ENCODE data around the gene HDDC3. TPM values are rescaled to one million over a fixed set of nuclear protein-coding genes. Genes with fewer than 3 reads are reported as not detected.

The HDDC3 gene
- total and polyA plus RNA-seq, 7 experiments from 2014 or later = 13.3 to 50.9 (median 31.3) TPM

- H3K36me3 ChIP-seq (ENCODE audit: control insufficient read depth in 2 of 3, insufficient read depth in 3 of 3, low read length in 3 of 3) = no peaks in the 10 kb centered on the region
- H3K9me3 Mint-ChIP-seq = peaks cover 0 to 1% (median 0%) of the 10 kb centered on the region in 11 donors
- peaks cover 6 to 7% of the 10 kb centered on the region in 2 donors for H3K4me1 ChIP-seq (ENCODE audit: control insufficient read depth in 2 of 2, insufficient read depth in 2 of 2, low read length in 2 of 2)
- no peak overlapping the region for H3K27ac Mint-ChIP-seq
- peaks cover 0 to 6% (median 4%) of the 10 kb centered on the region in 5 donors for H3K27me3 Mint-ChIP-seq
- ChIA-PET POLR2A (interaction anchor here (1.3 kb wide), 1 partner anchor 11 kb away, joined by 4 read pairs; no protein-coding TSS in a partner anchor), CTCF (interaction anchor here (0.6 to 1.5 kb wide), 2 partner anchors 239 to 358 kb away, joined by 4 read pairs; no protein-coding TSS in a partner anchor)
- peaks cover 0 to 25% (median 0%) of the 10 kb centered on the region in 5 donors for H3K36me3 Mint-ChIP-seq
- H3K27ac ChIP-seq (ENCODE audit: low read depth, low read length) = no peak overlapping the region
- intact Hi-C loops (cut with micrococcal nuclease) = loop anchor here (5.0 to 10.0 kb wide), 4 partner anchors 72 to 407 kb away; no protein-coding TSS in a partner anchor
- no peak overlapping the region for H3K4me3 ChIP-seq (ENCODE audit: low read length)
- no peaks in the 10 kb centered on the region for H3K27me3 ChIP-seq (ENCODE audit: control insufficient read depth in 2 of 2, insufficient read depth in 2 of 2, low read length in 2 of 2)
- ATAC-seq (peak; percentile 35), DNase-seq (no peak)
- H3K9me3 ChIP-seq (ENCODE audit: control insufficient read depth in 2 of 3, low read length in 3 of 3) = no peaks in the 10 kb centered on the region
- peaks cover 0 to 28% (median 11%) of the 10 kb centered on the region in 7 donors for H3K4me1 Mint-ChIP-seq
- no peak overlapping the region for H3K4me3 Mint-ChIP-seq
Observed at GRCh38 chr15:90889313-90889730, 43.0 kb downstream of the HDDC3 start.

- peaks cover 0 to 4% (median 0%) of the 10 kb centered on the region in 3 experiments for H3K36me3 ChIP-seq (ENCODE audit: control insufficient read depth in 2 of 3, insufficient read depth in 3 of 3, low read length in 3 of 3)
- H3K27me3 ChIP-seq (ENCODE audit: control insufficient read depth in 2 of 2, insufficient read depth in 2 of 2, low read length in 2 of 2) = no peaks in the 10 kb centered on the region
- ATAC-seq = no peak
- intact Hi-C loops (cut with micrococcal nuclease) = loop anchor here (2.0 to 10.0 kb wide), 8 partner anchors 70 to 594 kb away; partner anchors contain the start of gene BLM (in 1 of the 2)
- CTCF ChIA-PET = interaction anchor here (0.9 to 2.3 kb wide), 6 partner anchors 15 to 567 kb away, joined by 3 to 14 read pairs (median 6); partner anchors contain the start of genes HDDC3 and MAN2A2
- H3K4me3 Mint-ChIP-seq = no peak overlapping the region
- peaks cover 6 to 7% of the 10 kb centered on the region in 2 donors for H3K4me1 ChIP-seq (ENCODE audit: control insufficient read depth in 2 of 2, insufficient read depth in 2 of 2, low read length in 2 of 2)
- no peak overlapping the region for H3K27ac Mint-ChIP-seq
- POLR2A ChIA-PET = interaction anchor here (0.5 to 1.2 kb wide), 2 partner anchors 11 to 95 kb away, joined by 3 to 5 read pairs; no protein-coding TSS in a partner anchor
- peaks cover 0 to 26% (median 0%) of the 10 kb centered on the region in 5 donors for H3K36me3 Mint-ChIP-seq
- no peak for DNase-seq
- H3K4me1 Mint-ChIP-seq = peaks cover 0 to 42% (median 11%) of the 10 kb centered on the region in 7 donors
- H3K27ac ChIP-seq (ENCODE audit: low read depth, low read length) = no peak overlapping the region
- peaks cover 0 to 6% (median 4%) of the 10 kb centered on the region in 5 donors for H3K27me3 Mint-ChIP-seq
- H3K9me3 Mint-ChIP-seq = no peaks in the 10 kb centered on the region
- H3K4me3 ChIP-seq (ENCODE audit: low read length) = no peak overlapping the region
- no peaks in the 10 kb centered on the region for H3K9me3 ChIP-seq (ENCODE audit: control insufficient read depth in 2 of 3, low read length in 3 of 3)
Observed at GRCh38 chr15:90887037-90887481, 45.3 kb downstream of the HDDC3 start.

- ChIA-PET CTCF (interaction anchor here (0.6 to 3.6 kb wide), 24 partner anchors 9 to 566 kb away, joined by 3 to 26 read pairs (median 4); partner anchors contain the start of genes BLM, HDDC3 and MAN2A2), POLR2A (interaction anchor here (1.0 to 1.8 kb wide), 4 partner anchors 12 to 296 kb away, joined by 3 to 10 read pairs (median 3); no protein-coding TSS in a partner anchor)
- no peak for DNase-seq
- Histone ChIP-seq H3K27me3 (ENCODE audit: control insufficient read depth in 2 of 2, insufficient read depth in 2 of 2, low read length in 2 of 2) (no peaks in the 10 kb centered on the region), H3K27ac (ENCODE audit: low read depth, low read length) (no peak overlapping the region), H3K4me1 (ENCODE audit: control insufficient read depth in 2 of 2, insufficient read depth in 2 of 2, low read length in 2 of 2) (peaks cover 6 to 7% of the 10 kb centered on the region in 2 donors), H3K9me3 (ENCODE audit: control insufficient read depth in 2 of 3, low read length in 3 of 3) (no peaks in the 10 kb centered on the region), H3K36me3 (ENCODE audit: control insufficient read depth in 2 of 3, insufficient read depth in 3 of 3, low read length in 3 of 3) (peaks cover 0 to 12% (median 0%) of the 10 kb centered on the region in 3 experiments), H3K4me3 (ENCODE audit: low read length) (no peak overlapping the region)
- Mint-ChIP-seq H3K27me3 (peaks cover 0 to 6% (median 4%) of the 10 kb centered on the region in 5 donors), H3K9me3 (no peaks in the 10 kb centered on the region), H3K27ac (peak overlapping the region in 1 of 9 donors; percentile 87), H3K4me1 (peaks cover 0 to 43% (median 11%) of the 10 kb centered on the region in 7 donors), H3K4me3 (peak overlapping the region in 2 of 10 donors; percentile 42 to 69), H3K36me3 (peaks cover 0 to 25% (median 0%) of the 10 kb centered on the region in 5 donors)
- intact Hi-C loops (cut with micrococcal nuclease) = loop anchor here (1.0 to 10.0 kb wide), 13 partner anchors 68 to 593 kb away; partner anchors contain the start of gene BLM (in 2 of the 2)
- no peak for ATAC-seq
Observed at GRCh38 chr15:90886291-90886614, 46.1 kb downstream of the HDDC3 start.

GRCh38 chr15:90885432-90886290, 46.7 kb downstream of the HDDC3 start:
- peaks cover 0 to 43% (median 11%) of the 10 kb centered on the region in 7 donors for H3K4me1 Mint-ChIP-seq
- no peak overlapping the region for H3K4me3 ChIP-seq (ENCODE audit: low read length)

GRCh38 chr15:90884719-90885431, 47.5 kb downstream of the HDDC3 start:
- peak in 1 of 9 donors; percentile 8 for DNase-seq
- H3K4me3 Mint-ChIP-seq = peak overlapping the region in 5 of 10 donors; percentile 12 to 69 (median 56)
- Histone ChIP-seq H3K4me3 (ENCODE audit: low read length) (no peak overlapping the region), H3K27ac (ENCODE audit: low read depth, low read length) (no peak overlapping the region), H3K4me1 (ENCODE audit: control insufficient read depth in 2 of 2, insufficient read depth in 2 of 2, low read length in 2 of 2) (peaks cover 6 to 7% of the 10 kb centered on the region in 2 donors), H3K9me3 (ENCODE audit: control insufficient read depth in 2 of 3, low read length in 3 of 3) (no peaks in the 10 kb centered on the region), H3K27me3 (ENCODE audit: control insufficient read depth in 2 of 2, insufficient read depth in 2 of 2, low read length in 2 of 2) (no peaks in the 10 kb centered on the region), H3K36me3 (ENCODE audit: control insufficient read depth in 2 of 3, insufficient read depth in 3 of 3, low read length in 3 of 3) (peaks cover 0 to 26% (median 0%) of the 10 kb centered on the region in 3 experiments)
- ChIA-PET POLR2A (interaction anchor here (1.0 to 1.8 kb wide), 2 partner anchors 14 to 25 kb away, joined by 3 to 10 read pairs; no protein-coding TSS in a partner anchor), CTCF (interaction anchor here (0.7 to 3.6 kb wide), 13 partner anchors 12 to 525 kb away, joined by 3 to 26 read pairs (median 4); partner anchors contain the start of genes BLM, HDDC3 and MAN2A2)
- peak overlapping the region in 1 of 9 donors; percentile 87 for H3K27ac Mint-ChIP-seq
- intact Hi-C loops (cut with micrococcal nuclease) = loop anchor here (5.0 to 10.0 kb wide), 4 partner anchors 68 to 403 kb away; no protein-coding TSS in a partner anchor
- H3K27me3 Mint-ChIP-seq = peaks cover 0 to 6% (median 4%) of the 10 kb centered on the region in 5 donors
- no peaks in the 10 kb centered on the region for H3K9me3 Mint-ChIP-seq
- ATAC-seq = no peak
- peaks cover 0 to 26% (median 0%) of the 10 kb centered on the region in 5 donors for H3K36me3 Mint-ChIP-seq
- H3K4me1 Mint-ChIP-seq = peaks cover 0 to 43% (median 11%) of the 10 kb centered on the region in 7 donors

More at GRCh38 chr15:90885432-90886290, 46.7 kb downstream of the HDDC3 start:
- H3K27ac Mint-ChIP-seq = peak overlapping the region in 2 of 9 donors; percentile 59 to 87
- CTCF ChIA-PET = interaction anchor here (0.6 to 3.6 kb wide), 29 partner anchors 10 to 584 kb away, joined by 3 to 26 read pairs (median 3); partner anchors contain the start of genes BLM, HDDC3 and MAN2A2
- intact Hi-C loops (cut with micrococcal nuclease) = loop anchor here (1.0 to 10.0 kb wide), 13 partner anchors 67 to 593 kb away; partner anchors contain the start of gene BLM (in 2 of the 2)
- Histone ChIP-seq H3K4me1 (ENCODE audit: control insufficient read depth in 2 of 2, insufficient read depth in 2 of 2, low read length in 2 of 2) (peaks cover 6 to 7% of the 10 kb centered on the region in 2 donors), H3K36me3 (ENCODE audit: control insufficient read depth in 2 of 3, insufficient read depth in 3 of 3, low read length in 3 of 3) (peaks cover 0 to 18% (median 0%) of the 10 kb centered on the region in 3 experiments), H3K27me3 (ENCODE audit: control insufficient read depth in 2 of 2, insufficient read depth in 2 of 2, low read length in 2 of 2) (no peaks in the 10 kb centered on the region), H3K27ac (ENCODE audit: low read depth, low read length) (no peak overlapping the region), H3K9me3 (ENCODE audit: control insufficient read depth in 2 of 3, low read length in 3 of 3) (no peaks in the 10 kb centered on the region)
- POLR2A ChIA-PET = interaction anchor here (1.0 to 1.8 kb wide), 4 partner anchors 12 to 295 kb away, joined by 3 to 10 read pairs (median 3); no protein-coding TSS in a partner anchor
- DNase-seq (peak; percentile 49 to 85 (median 72)), ATAC-seq (peak; percentile 79)
- peak overlapping the region in 3 of 10 donors; percentile 55 to 69 (median 56) for H3K4me3 Mint-ChIP-seq
- peaks cover 0 to 27% (median 0%) of the 10 kb centered on the region in 5 donors for H3K36me3 Mint-ChIP-seq
- peaks cover 0 to 6% (median 4%) of the 10 kb centered on the region in 5 donors for H3K27me3 Mint-ChIP-seq
- H3K9me3 Mint-ChIP-seq = no peaks in the 10 kb centered on the region

Data from naive thymus-derived CD4-positive, alpha-beta T cell (primary cell).